K562 (cell line): ENCODE data around the gene SF3A2. TPM values are rescaled to one million over a fixed set of nuclear protein-coding genes. Genes with fewer than 3 reads are reported as not detected.

Source experiments
- ADNP ChIP-seq: fragments of 200-800 bp; sonication (Bioruptor generic); IDR thresholded peaks from 2 replicates; pipeline ENCODE4 v1.6.1; 2016; ENCODE audit warnings: missing genetic modification characterization, missing compliant biosample characterization
- ARNT ChIP-seq, 2 experiments: fragments of 450-650 bp; IDR thresholded peaks; 2 replicates each; pipeline ENCODE4 v1.6.1; 2016; ENCODE audit warnings: mild to moderate bottlenecking in 1 of 2
- BRD4 ChIP-seq: fragments of 200-600 bp; sonication (generic); IDR thresholded peaks from 2 replicates; pipeline ENCODE4 v1.6.1; 2017; ENCODE audit warnings: inconsistent platforms
- CBX1 ChIP-seq: sonication (generic); IDR thresholded peaks from 2 replicates; pipeline ENCODE4 v1.6.1; 2016; ENCODE audit warnings: antibody characterized with exemption, low read depth, mild to moderate bottlenecking
- CBX3 ChIP-seq, 2 experiments: IDR thresholded peaks; 1 replicate in 1 of 2; 2 replicates in 1 of 2; pipeline ENCODE4 v1.6.1; 2012; ENCODE audit warnings: inconsistent platforms in 2 of 2, low read length in 2 of 2, borderline replicate concordance in 1 of 2, control low read depth in 1 of 2
- CC2D1A ChIP-seq: fragments of 450-650 bp; IDR thresholded peaks from 2 replicates; pipeline ENCODE4 v1.6.1; 2017; ENCODE audit warnings: mild to moderate bottlenecking
- FOXP4 ChIP-seq: sonication (generic); formaldehyde crosslinking; IDR thresholded peaks from 2 replicates; pipeline ENCODE4 v1.8.0; 2022; ENCODE audit warnings: mild to moderate bottlenecking, missing genetic modification reagents, borderline replicate concordance
- HDAC1 ChIP-seq, 2 experiments: fragments of 450-650 bp; IDR thresholded peaks; 2 replicates each; pipeline ENCODE4 v1.6.1; 2016 to 2017; ENCODE audit warnings: inconsistent platforms in 1 of 2, mild to moderate bottlenecking in 1 of 2, moderate library complexity in 1 of 2
- MXD1 ChIP-seq: fragments of 250-450 bp; sonication (Bioruptor Pico); IDR thresholded peaks from 2 replicates; pipeline ENCODE4 v1.8.0; 2021; ENCODE audit warnings: borderline replicate concordance, mild to moderate bottlenecking, moderate library complexity; ENCODE audit not compliant: poor library complexity, severe bottlenecking
- NFATC3 ChIP-seq: fragments of 450-650 bp; IDR thresholded peaks from 2 replicates; pipeline ENCODE4 v1.6.1; 2017; ENCODE audit warnings: mild to moderate bottlenecking
- PREB ChIP-seq: sonication (generic); formaldehyde crosslinking; IDR thresholded peaks from 2 replicates; pipeline ENCODE4 v1.8.1; 2023; ENCODE audit warnings: mild to moderate bottlenecking, missing genetic modification reagents
- RBM25 ChIP-seq: fragments of 200-400 bp; formaldehyde crosslinking; IDR thresholded peaks from 2 replicates; pipeline ENCODE4 v1.6.1; 2018; ENCODE audit warnings: low read length, low read depth, moderate library complexity; ENCODE audit not compliant: severe bottlenecking
- TEAD4 ChIP-seq, 2 experiments: sonication (generic) in 1 of 2; formaldehyde crosslinking in 1 of 2; IDR thresholded peaks; 2 replicates each; pipeline versions ENCODE4 v1.6.1 to v1.8.0; 2012 to 2022; ENCODE audit warnings: borderline replicate concordance in 1 of 2, inconsistent platforms in 1 of 2, low read length in 1 of 2, mild to moderate bottlenecking in 1 of 2, missing genetic modification reagents in 1 of 2
- UBTF ChIP-seq, 2 experiments: IDR thresholded peaks; 2 replicates each; pipeline ENCODE4 v1.6.1; 2012; ENCODE audit warnings: improper control_type of control experiment in 2 of 2, low read depth in 2 of 2, low read length in 2 of 2, borderline replicate concordance in 1 of 2
- ZNF212 ChIP-seq: fragments of 450-650 bp; formaldehyde crosslinking; IDR thresholded peaks from 2 replicates; pipeline ENCODE4 v1.4.0; 2020; ENCODE audit warnings: mild to moderate bottlenecking
- polyA plus RNA-seq, 8 experiments: library from polyadenylated mRNA; depleted of rRNA in 4 of 8; stranded (reverse) in 5 of 8; unstranded in 3 of 8; fragments of >200 nt; fragmentation: Nextera tagmentation in 2 of 8; fragmentation: Illumina TruSeq in 1 of 8; extraction: Ambion mirVana in 2 of 8; extraction: Trizol in 1 of 8; gene quantifications; 2 replicates each; pipeline versions ENCODE4 v1.2.1 to v1.2.3, GENCODE V29; 2011 to 2014; ENCODE audit warnings: inconsistent platforms in 1 of 8, missing spikeins in 1 of 8
- total RNA-seq, 7 experiments: library from RNA; depleted of rRNA in 6 of 7; stranded (reverse); fragments of >200 nt in 6 of 7; fragmentation: Illumina TruSeq in 2 of 7; extraction: Trizol in 2 of 7; gene quantifications; 2 replicates each; pipeline versions ENCODE4 v1.2.1 to v1.2.3, GENCODE V29; 2011 to 2021; ENCODE audit warnings: low replicate concordance in 1 of 7

Gene SF3A2
- total and polyA plus RNA-seq, 9 of the 15 experiments (the other 6 are each of a cell fraction or from before 2014, with no cell fraction given) = 0.17 to 194 (median 22.8) TPM

GRCh38 chr19:2237051-2237868, 636 bp downstream of the SF3A2 start (continued):
- TF ChIP-seq BRD4 (peak; percentile 87), HDAC1 (IDR thresholded peaks at IDR 0.05) (0 out of 4 replicates have a peak, but pooled peaks of 1 of the 2 experiments have one; percentile 1), MXD1 (CRISPR knock-in tag) (no peak), TEAD4 (IDR thresholded peaks at IDR 0.05; ENCODE audit: low read length) (no peak), TEAD4 (CRISPR knock-in tag; IDR thresholded peaks at IDR 0.05; ENCODE audit: borderline replicate concordance) (0 out of 2 replicates have a peak, but pooled peaks have one; percentile 36), FOXP4 (CRISPR knock-in tag) (no peak), CBX3 (IDR thresholded peaks at IDR 0.05; ENCODE audit: borderline replicate concordance in 1 of 2, low read length in 2 of 2) (no peak), NFATC3 (peak; percentile 89), ARNT (IDR thresholded peaks at IDR 0.05) (peak in 1 of 2 experiments; percentile 79; a peak in 1 of 4 replicates), ZNF212 (CRISPR knock-in tag) (no peak), UBTF (IDR thresholded peaks at IDR 0.05; ENCODE audit: borderline replicate concordance in 1 of 2, low read depth in 2 of 2, low read length in 2 of 2) (0 out of 4 replicates have a peak, but pooled peaks of 1 of the 2 experiments have one; percentile 4), CBX1 (peak; percentile 74; the same call in 1 of the 2 replicates), PREB (0 out of 2 replicates have a peak, but pooled peaks have one; percentile 33), ADNP (tag) (peak; percentile 94), RBM25 (peak; percentile 53), CC2D1A (peak; percentile 32; the same call in 1 of the 2 replicates)
